ENCODE results near the gene SLC7A8.
A peak's percentile ranks its signal among the peaks of the same experiment; 100 is the strongest.
"Not testable (repeated sequence)": the region's sequence is repeated elsewhere in the genome, so short reads cannot be mapped to it uniquely, and the experiment has no call there.

The SLC7A8 gene

DNA sequence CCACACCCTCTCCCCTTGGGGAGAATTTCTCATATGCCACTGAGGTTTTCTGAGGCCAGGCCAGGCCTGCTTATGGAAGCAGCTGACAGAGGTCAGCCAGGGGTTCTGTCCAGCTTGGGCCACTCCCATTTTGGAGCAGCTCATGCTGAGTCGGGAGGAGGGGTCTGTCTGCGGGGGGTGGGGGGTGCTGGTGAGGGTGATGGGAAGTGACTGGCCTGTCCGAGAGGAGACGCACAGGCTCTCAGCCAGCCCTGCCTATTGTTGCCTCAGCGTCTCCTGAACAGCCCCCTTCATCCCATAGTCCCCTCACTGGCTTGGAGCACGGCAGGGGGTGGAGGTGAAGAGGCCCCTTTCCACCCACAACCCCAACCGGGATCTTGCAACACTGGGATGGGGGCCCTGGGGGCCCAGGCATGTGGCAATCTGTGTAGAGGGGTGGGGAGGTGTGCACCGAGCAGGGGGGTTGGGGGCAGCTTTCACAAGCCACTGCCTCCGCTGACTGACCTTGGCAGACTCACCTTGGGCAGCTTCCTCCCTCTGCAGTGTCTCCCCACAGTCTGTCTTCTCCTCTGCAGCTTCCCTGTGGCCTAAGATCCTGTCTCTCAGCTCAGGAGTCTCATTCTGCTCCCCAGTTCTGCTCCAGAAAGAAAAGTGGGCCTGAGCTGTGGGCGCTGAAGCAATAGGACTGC lies 69.9 kb downstream of the SLC7A8 start:
- DNase-seq (ENCODE audit: low spot score) = no peak

DNA sequence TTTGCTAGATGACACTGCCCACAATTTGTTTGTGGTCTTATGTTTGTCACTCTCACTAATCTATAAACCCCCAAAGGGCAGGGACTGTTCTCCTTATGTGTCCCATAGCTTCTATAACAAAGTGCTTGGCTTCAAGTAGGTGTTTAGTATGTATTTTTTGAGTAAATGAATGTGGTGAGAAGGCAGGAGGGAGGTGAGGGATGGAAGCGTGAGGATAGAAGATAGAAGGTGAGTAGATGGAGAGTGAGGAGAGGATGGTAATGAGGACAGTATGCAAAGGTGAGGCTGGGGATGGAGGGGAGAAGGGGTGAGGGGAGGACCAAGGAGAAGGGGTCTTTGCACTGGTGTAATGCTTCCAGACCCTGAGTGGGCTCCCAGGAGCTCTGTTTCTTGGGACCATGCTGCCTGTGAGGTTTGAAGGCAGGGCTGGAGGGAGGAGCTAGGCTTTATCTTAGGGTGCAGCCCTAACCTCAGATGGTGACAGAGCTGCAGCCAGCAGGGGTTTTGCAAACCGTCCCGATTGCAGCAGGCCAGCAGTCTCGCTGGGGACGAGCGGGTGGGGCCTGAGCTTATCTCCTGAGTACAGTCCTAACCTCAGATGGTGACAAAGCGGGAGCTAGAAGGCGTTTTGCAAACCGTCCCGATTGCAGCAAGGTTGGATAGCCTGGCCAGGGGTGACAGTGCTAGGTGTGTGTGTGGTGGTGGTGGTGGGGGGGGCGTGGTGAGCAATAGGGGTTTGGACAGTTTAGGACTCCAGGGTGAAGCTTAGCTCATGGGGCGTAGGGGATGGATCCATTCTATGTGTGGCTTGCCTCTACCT lies 70.9 kb downstream of the SLC7A8 start:
- DNase-seq (ENCODE audit: low spot score) = no peak

DNA sequence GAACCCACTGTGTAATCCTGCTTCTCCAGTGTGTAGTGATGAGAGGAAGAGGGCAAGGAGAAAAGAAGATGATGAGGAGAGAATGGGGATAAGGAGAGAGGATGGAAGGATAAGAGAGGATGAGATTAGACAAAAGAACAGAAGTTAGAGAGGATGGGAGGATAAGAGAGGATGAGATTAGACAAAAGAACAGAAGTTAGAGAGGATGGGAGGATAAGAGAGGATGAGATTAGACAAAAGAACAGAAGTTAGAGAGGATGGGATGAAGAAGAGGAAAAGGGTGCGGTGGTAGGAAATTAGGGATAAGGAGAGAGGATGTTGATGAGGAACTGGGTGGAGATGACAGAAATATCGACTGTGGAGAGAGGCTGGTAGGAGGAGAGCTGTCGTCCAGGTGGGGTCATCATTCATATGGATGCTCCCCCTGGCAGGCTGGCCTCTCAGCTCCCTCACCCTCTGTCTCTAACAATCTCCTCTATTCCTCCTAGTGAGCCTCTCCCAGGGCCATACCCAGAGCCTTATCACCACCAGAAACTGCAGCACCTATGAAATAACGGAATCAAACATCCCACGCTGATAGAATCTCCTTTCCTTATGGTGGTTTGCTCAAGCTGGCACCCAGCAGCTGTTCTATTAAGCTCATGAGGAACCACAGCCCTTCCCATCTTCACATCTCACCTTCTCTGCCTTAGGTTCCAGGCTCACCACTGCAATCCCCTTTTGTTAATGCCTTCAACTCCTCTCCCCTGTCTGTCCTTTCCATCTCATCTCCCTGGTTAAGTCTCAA lies 72.7 kb downstream of the SLC7A8 start:
- DNase-seq (ENCODE audit: low spot score) = no peak

DNA sequence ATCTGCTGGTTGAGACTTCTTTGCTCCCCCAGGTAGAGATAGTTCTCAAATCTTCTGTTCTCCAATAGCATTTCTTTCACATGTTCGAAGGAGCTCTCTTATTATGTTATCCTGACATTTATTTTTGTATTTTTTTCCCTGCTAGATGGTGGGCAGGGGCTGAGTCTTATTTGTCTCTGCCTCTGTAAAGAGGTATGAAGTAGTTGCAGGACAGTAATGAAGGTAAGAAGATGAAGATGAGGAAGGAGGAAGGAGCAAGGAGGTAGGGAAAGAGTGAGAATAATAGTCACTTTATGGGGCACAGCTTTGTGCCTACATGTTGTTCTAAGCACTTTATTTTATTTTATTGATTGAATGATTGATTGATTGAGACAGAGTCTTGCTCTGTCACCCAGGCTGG lies 73.7 kb downstream of the SLC7A8 start:
- no peak for DNase-seq (ENCODE audit: low spot score)

DNA sequence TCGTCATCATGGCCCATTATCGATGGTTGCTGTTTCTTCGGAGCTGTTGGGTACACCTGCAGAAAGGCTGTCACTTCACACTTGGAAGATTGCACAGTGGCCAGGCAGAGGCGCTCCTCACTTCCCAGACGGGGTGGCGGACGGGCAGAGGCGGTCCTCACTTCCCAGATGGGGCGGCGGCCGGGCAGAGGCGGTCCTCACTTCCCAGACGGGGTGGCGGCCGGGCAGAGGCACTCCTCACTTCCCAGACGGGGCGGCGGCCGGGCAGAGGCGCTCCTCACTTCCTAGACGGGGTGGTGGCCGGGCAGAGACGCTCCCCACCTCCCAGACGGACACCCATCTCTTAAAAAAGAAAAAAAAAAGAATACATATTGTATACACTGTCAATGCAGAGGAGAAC lies 75.3 kb downstream of the SLC7A8 start:
- not testable (repeated sequence) for DNase-seq (ENCODE audit: low spot score)

DNA sequence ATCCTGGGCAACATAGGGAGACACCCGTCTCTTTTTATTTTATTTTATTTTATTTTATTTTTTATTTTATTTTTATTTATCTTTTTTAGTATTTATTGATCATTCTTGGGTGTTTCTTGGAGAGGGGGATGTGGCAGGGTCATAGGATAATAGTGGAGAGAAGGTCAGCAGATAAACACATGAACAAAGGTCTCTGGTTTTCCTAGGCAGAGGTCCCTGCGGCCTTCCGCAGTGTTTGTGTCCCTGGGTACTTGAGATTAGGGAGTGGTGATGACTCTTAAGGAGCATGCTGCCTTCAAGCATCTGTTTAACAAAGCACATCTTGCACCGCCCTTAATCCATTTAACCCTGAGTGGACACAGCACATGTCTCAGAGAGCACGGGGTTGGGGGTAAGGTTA lies 75.8 kb downstream of the SLC7A8 start:
- not testable (repeated sequence) for DNase-seq (ENCODE audit: low spot score)

DNA sequence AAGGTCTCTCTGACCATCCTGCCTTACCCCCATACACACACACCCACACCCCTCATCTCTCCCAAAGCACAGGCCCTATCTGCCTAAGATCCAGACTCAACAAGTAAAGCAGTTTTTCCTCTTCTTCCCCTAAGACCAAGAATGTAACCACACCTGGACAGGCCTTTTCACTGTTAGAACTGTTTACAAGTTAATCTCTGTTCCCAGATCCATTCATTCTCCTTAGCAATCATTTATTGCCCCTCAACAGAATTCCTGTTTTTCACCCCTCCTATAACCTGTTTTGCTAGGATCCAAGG lies 76.8 kb downstream of the SLC7A8 start:
- no peak for DNase-seq (ENCODE audit: low spot score)

DNA sequence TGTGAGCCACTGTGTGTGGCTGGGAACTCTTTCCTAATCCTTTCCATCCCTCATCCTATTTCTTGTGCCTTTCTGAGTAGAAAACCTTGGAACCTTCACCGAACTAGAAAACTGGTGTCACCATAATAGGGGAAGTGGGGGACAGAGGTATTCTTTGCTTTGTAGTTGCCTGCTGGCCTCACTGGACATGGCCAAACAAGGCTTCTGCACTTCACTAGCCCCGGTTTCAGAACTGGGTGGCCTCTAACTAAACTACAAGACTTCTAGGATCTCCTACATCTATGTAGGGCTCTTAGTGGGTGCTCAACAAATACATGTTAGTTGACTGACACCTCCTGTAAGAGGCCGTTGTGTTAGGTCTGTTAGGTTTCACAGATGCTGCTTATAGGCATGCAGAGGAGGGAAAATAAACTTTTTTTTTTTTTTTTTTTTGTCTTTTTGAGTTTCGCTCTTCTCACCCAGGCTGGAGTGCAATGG lies 78.1 kb downstream of the SLC7A8 start:
- no peak for DNase-seq (ENCODE audit: low spot score)

DNA sequence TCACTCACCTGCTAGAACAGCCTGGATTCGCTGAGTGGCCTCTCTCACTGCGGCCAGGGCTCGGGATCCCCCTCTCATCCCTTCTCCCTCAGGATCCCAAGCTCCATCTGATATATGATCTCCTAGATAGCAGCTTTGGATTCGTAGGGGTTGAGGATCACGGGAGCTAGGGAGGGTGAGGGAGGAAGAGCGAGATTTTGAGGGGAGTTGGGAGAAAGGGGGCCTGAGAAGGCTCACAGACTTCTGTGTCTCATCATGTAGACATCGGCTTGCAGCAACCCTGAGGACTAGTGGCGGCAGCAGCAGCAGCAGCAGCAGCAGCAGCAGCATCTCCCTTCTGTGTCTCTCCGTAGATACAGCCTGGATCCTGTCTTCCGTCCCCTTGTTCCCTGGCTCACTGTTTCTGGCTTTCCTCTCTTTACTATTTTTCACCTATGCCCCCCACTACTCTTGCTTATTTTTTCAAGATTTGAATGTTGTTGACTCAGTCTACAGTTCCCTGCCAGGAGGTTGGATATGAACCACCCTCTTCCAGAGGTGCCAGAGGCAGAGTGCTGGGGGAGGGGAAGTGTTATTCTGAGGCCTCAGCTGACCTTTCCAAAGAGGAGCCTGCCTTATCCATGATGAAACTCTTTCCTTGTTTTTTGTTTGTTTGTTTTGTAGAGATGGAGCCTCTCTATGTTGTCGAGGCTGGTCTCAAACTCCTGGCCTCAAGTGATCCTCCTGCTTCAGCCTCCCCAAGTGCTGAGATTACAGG lies 78.7 kb downstream of the SLC7A8 start, which contains the start of gene CIROP:
Gene CIROP (minus strand): TSS at position 399 of the 757 bp plus-strand sequence. CDS start 69 bp downstream, at position 330.
- DNase-seq (ENCODE audit: low spot score) = no peak

DNA sequence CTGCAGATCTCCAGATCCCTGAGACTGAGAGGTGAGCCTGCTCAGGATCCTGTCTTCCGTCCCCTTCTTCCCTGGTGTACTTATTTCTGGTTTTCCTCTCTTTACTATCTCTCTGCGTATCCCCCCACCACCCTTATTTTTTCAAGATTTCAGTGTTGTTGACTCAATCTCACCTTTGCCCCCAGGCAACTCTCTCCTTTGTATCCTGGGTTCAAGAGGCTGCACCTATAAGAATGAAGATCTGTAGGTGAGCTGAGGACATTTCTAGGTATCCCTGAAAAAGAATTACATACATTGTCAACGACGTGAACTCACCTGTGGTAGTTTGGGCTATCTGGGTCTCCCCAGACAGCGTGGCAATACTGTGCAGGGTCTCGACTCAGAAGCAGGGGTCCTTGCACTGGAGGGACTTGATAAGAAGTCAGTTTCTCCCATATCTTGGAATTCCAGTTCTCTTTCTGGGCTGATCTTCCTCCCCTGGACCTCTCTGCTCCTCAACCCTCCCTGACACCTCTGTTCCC lies 79.3 kb downstream of the SLC7A8 start:
- no peak for DNase-seq (ENCODE audit: low spot score)

DNA sequence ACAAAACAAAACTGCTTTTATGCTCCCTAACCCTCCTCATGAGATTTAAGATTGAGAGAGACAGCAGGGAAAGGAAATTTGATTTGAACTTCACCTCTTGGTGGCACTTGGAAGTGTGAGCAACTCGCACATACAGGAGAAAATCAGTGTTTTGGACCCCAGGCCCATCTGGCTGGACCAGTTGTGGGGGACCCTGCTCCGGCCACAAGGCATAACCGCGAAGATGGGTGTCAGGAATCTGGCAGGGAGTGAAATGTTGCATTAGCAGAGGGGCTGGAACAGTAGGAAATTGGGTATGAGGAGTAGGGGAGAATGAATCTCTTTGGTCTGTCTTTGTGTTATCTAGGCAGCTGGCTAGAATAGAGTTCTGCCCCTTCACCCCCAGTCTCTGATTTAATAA lies 79.9 kb downstream of the SLC7A8 start:
- DNase-seq (ENCODE audit: low spot score) = no peak

DNA sequence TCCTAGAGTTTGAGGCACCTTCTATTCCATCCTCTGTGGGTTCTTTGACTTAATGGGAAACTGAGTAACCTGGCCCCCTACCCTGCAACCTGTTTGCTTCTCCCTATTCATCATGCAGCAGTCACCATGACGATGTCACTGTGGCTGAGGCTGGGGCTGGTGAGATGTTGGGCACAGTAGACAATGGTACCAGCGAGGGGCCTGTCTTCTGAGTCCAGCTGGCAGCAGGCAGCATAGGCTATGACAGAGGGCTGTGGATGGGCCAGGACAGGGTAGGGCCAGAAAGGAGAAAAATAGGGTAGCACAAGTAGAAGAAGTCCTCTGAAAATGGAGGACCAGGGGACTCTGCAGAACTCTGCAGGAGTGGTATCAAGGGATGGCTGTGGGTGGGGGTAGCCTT lies 80.7 kb downstream of the SLC7A8 start:
- DNase-seq (ENCODE audit: low spot score) = peak; percentile 64

DNA sequence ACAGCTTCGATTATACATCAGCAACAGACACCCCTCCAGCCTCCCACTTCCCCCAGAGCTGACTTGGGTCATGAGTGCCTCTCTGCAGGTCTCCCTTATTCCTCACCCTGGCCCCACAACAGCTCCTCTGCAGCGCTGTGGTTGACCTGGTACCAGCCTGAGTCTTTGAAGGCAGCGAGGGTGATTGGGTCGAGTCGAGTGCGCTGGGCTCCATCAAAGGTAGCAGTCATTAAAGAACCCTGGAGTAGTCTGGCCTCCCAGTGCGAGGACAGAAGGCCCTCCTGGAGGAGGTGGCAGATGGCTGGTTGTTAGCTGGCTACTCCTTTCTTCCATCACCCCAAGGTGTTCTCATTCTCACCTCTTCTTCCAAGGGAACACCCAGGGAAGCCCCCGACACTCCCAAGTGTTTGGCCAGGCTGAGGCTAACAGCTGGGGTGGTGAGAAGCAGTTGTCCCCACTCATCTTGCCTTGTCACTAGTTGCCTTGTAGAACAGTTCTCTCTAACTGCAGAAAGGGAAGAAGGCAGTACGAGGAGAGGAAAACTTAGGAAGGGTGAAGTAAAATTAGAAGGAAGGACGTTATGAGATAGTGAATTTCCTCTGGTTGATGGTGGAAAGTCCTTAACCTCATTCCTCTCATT lies 81.4 kb downstream of the SLC7A8 start:
- no peak for DNase-seq (ENCODE audit: low spot score)

DNA sequence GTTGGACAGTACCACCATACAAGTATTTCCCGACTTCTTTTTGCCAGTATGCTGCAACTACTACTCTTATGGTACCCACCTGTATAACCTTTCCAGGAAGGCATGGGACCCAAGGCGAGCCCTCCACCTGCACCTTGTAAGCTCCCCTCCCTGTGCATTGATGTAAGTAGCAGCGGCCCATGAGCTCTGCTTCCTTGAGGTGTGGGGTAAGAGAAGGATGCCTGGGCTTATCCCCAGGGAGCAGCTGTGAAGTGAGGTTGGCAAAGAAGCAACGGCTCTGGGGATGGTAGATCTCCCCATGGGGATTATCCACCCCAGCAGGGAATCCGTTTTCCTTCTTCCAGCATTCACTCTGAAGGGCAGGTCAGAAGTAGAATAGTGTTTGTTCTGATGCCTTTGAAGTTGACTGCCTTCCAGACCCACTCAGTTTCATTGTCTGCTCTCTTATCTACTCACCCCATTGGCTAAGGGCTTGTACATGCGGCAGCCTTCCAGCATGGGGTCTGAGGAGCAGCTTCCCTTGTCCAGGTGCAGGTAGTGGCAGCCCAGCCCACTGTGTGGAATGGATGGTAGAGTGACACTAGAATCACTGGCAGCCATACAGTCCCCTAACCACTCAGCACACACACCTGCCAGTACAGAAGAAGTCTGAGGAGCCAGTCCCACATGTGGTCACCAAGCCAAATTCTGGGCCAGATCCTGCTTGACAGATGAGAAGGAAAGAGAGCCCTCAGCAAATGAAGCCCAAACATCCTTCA lies 82.1 kb downstream of the SLC7A8 start:
- no peak for DNase-seq (ENCODE audit: low spot score)

DNA sequence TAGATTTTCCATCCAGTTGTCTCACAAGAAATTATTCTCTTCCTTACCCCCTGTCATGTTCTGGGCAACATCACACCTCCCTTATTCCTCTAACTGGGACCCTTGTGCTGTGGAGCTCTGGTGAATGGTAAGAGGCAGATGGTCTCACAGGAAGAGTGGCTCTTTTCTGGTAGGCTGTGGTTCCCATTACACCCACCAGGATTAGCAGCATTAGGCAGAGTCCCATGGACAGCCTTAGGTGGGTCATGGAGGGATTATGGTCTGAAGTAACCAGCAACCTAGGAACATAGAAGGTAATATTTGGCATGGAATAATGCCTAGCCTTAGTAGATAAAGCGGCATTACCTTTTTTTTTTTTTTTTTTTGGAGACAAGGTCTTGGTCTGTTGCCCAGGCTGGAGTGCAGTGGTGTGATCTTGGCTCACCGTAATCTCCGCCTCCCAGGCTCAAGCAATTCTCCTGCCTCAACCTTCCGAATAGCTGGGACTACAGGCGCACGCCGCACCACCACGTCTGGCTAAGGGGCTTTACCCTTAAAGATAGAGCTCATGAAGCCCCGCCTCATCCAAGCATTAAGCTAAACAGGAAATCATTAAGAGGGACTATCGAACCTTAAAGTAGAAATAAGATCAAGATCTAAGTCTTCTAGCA lies 84.1 kb downstream of the SLC7A8 start:
- no peak for DNase-seq (ENCODE audit: low spot score)

DNA sequence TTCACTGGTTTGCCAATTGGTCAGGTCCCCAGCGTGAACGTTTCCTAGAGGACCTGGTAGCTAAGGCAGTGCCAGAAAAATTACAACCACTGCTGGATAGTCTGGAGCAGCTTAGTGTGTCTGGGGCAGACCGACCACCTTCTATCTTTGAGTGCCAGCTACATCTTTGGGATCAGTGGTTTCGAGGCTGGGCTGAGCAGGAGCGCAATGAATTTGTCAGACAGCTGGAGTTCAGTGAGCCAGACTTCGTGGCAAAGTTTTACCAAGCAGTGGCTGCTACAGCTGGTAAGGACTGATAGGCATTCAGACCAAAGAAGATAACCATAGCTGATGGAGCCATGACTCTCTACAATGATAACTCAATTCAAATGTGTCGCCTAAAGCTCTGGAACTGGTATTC lies 85.7 kb downstream of the SLC7A8 start:
- no peak for DNase-seq (ENCODE audit: low spot score)

DNA sequence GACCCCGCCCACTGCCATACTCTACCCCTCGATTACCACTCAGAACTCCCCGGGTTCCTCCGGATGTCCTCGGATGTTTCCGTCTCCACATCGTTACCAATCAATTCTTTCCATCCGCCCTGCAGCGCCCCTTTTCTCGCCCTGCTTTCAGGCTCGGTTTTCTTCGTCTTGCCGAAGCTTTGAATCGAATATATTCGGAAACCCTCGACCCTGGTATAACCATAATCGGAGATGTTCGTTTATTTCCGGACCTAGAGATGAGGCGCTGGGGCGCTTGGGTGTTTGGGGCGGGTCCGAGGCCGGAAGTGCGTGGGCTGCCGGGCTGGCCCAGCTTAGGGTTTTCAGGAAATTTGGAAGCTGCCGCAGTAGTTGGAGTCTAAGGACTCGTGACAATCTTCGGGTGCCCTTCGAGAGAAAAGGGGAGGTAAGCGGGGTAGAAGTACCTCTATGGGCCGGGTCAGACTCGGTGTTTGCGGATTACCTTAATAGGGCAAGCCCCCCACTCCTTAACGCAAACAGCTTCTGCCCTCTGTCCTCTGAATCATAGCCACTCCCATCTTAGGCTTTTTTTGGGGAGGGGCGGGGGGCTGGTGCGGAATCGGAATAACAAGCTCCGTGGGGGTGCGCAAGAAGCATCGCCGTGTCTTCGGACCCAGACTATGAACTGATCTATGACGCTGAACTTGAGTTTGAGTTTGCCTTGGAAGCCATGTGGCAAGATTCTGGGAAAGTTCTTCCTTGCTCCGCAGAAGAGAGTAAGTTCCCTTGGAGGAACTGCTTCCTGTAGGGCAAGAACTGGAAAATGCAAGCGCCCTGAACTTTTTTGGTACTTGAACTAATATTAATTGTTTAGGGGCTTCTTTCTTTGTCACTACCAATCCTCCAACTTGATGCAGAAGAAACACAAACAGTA lies 88.0 kb downstream of the SLC7A8 start, which contains the start of gene C14orf119:
Gene C14orf119 (plus strand): TSS at position 310 of the 913 bp plus-strand sequence. CDS start 2,154 bp downstream, outside the sequence.
- DNase-seq (ENCODE audit: low spot score) = peak; percentile 100

DNA sequence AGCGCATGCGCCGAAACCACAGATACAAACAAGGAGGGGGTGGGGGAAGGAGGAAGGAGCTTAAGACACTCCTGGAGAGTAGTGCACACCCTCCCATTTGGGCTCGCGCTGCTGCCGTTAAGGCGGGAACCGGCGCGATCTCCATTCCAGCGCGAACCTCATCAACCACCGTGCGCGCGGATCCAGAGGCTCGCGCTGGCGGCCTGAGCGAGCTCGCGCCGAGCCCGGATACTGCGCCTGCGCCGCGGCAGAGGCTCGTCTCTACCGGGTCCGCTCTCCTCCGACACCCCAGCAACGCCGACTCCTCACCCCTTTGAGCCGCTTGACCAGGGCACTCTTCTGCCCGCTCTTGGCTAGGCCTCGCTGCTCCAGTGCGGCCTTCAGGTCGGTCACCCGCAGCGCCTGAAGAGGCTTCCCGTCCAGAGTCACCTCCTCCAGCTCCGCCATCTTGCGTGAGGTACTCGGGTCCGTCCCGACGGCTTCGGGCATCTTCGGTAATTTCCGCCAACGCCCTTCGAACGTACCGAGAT lies 88.7 kb downstream of the SLC7A8 start, which contains the start of gene ACIN1:
Gene ACIN1 (minus strand): TSS at position 471 of the 530 bp plus-strand sequence. CDS start 24 bp downstream, at position 447.
- peak; percentile 79 for DNase-seq (ENCODE audit: low spot score)

All from globus pallidus (tissue), 1 donor.